Measurements from ENCODE around the gene PTGFR.

Gene PTGFR

GRCh38 chr1:78527706-78528105 lies 36.9 kb downstream of the PTGFR start:
- TF ChIP-seq, protein P1, sequence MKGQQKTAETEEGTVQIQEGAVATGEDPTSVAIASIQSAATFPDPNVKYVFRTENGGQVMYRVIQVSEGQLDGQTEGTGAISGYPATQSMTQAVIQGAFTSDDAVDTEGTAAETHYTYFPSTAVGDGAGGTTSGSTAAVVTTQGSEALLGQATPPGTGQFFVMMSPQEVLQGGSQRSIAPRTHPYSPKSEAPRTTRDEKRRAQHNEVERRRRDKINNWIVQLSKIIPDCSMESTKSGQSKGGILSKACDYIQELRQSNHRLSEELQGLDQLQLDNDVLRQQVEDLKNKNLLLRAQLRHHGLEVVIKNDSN (IDR thresholded peaks at IDR 0.05), result no peak
- TF ChIP-seq FOXM1 (IDR thresholded peaks at IDR 0.05; ENCODE audit: borderline replicate concordance, low read depth), result no peak

GRCh38 chr1:78533527-78533926 lies 42.8 kb downstream of the PTGFR start:
- TF ChIP-seq RAD21 (IDR thresholded peaks at IDR 0.05; ENCODE audit: low read depth) (no peak), TEAD4 (IDR thresholded peaks at IDR 0.05) (no peak), REST (IDR thresholded peaks at IDR 0.05; ENCODE audit: low read depth) (no peak), CEBPB (IDR thresholded peaks at IDR 0.05) (no peak), CREB1 (IDR thresholded peaks at IDR 0.05; ENCODE audit: low read depth) (no peak), TCF12 (IDR thresholded peaks at IDR 0.05; ENCODE audit: low read depth) (no peak), EP300 (IDR thresholded peaks at IDR 0.05; ENCODE audit: borderline replicate concordance) (no peak)

DNA sequence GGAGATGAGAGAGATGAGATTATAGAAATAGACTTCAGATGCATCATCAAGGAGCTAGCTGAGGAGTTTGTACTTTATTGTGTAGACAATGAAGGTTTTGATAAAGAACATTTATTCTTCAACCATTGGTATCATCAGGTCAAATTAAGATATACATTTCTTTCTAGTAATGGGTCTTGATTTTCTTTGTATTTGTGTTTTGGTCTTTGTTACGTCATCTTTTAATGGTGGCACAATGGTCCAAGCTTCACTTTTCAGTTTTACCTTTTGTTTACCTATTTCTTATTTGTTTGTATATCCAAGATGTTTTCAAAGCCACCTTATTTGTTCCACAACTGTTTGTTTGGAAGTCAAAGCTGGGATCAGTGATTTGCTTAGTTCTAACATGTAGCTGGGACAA lies 44.5 kb downstream of the PTGFR start:
- TF ChIP-seq FOXM1 (IDR thresholded peaks at IDR 0.05; ENCODE audit: borderline replicate concordance, low read depth) (no peak), CEBPB (IDR thresholded peaks at IDR 0.05) (no peak), REST (IDR thresholded peaks at IDR 0.05; ENCODE audit: low read depth) (no peak), YY1 (IDR thresholded peaks at IDR 0.05; ENCODE audit: low read depth) (no peak), TAF1 (IDR thresholded peaks at IDR 0.05; ENCODE audit: low read depth) (no peak), EGR1 (IDR thresholded peaks at IDR 0.05) (no peak)
- TF ChIP-seq, protein P2, sequence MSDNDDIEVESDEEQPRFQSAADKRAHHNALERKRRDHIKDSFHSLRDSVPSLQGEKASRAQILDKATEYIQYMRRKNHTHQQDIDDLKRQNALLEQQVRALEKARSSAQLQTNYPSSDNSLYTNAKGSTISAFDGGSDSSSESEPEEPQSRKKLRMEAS (IDR thresholded peaks at IDR 0.05), result no peak
- TF ChIP-seq, protein P1 (IDR thresholded peaks at IDR 0.05), result no peak

GRCh38 chr1:78536427-78536826 lies 45.7 kb downstream of the PTGFR start:
- TF ChIP-seq CEBPB (IDR thresholded peaks at IDR 0.05) (no peak), TEAD4 (IDR thresholded peaks at IDR 0.05) (no peak), YY1 (IDR thresholded peaks at IDR 0.05; ENCODE audit: low read depth) (no peak), CREB1 (IDR thresholded peaks at IDR 0.05; ENCODE audit: low read depth) (no peak), RAD21 (IDR thresholded peaks at IDR 0.05; ENCODE audit: low read depth) (no peak), NFIC (IDR thresholded peaks at IDR 0.05) (no peak), TCF12 (IDR thresholded peaks at IDR 0.05; ENCODE audit: low read depth) (no peak), EP300 (IDR thresholded peaks at IDR 0.05; ENCODE audit: borderline replicate concordance) (no peak), REST (IDR thresholded peaks at IDR 0.05; ENCODE audit: low read depth) (no peak)
- TF ChIP-seq, protein P1 (IDR thresholded peaks at IDR 0.05), result no peak
- TF ChIP-seq, protein P2 (IDR thresholded peaks at IDR 0.05), result no peak

- TF ChIP-seq YY1 (IDR thresholded peaks at IDR 0.05; ENCODE audit: low read depth) (no peak), EP300 (IDR thresholded peaks at IDR 0.05; ENCODE audit: borderline replicate concordance) (no peak), TEAD4 (IDR thresholded peaks at IDR 0.05) (no peak), CEBPB (IDR thresholded peaks at IDR 0.05) (no peak), CREB1 (IDR thresholded peaks at IDR 0.05; ENCODE audit: low read depth) (no peak), NFIC (IDR thresholded peaks at IDR 0.05) (no peak), EGR1 (IDR thresholded peaks at IDR 0.05) (no peak), TCF12 (IDR thresholded peaks at IDR 0.05; ENCODE audit: low read depth) (no peak), REST (IDR thresholded peaks at IDR 0.05; ENCODE audit: low read depth) (no peak), ZBTB7A (IDR thresholded peaks at IDR 0.05; ENCODE audit: low read depth) (no peak), RAD21 (IDR thresholded peaks at IDR 0.05; ENCODE audit: low read depth) (no peak), TAF1 (IDR thresholded peaks at IDR 0.05; ENCODE audit: low read depth) (no peak), FOXM1 (IDR thresholded peaks at IDR 0.05; ENCODE audit: borderline replicate concordance, low read depth) (no peak)
- TF ChIP-seq, protein P2 (IDR thresholded peaks at IDR 0.05), result no peak
- TF ChIP-seq, protein P1 (IDR thresholded peaks at IDR 0.05), result no peak
Measured at GRCh38 chr1:78540048-78540447, 49.3 kb downstream of the PTGFR start.

All from Ishikawa (cell line).